Measurements from ENCODE around the gene MARF1. TPM values are rescaled to one million over a fixed set of nuclear protein-coding genes. Genes with fewer than 3 reads are reported as not detected.

MARF1 gene
- total RNA-seq, 1 experiment from 2014 or later: 59.4 TPM

GRCh38 chr16:15597822-15598647, 44.9 kb downstream of the MARF1 start:
- intact Hi-C loops (cut with micrococcal nuclease): no loop called here
- RAD21 ChIA-PET (ENCODE audit: low non-redundant PET in 1 of 2, low total read pairs in 2 of 2, uncharacterized antibody in 2 of 2, unreplicated experiment in 2 of 2): no interaction called here

GRCh38 chr16:15597135-15597534, 45.8 kb downstream of the MARF1 start:
- DNase-seq (ENCODE audit: low read depth, low spot score) (no peak), ATAC-seq (no peak)
- Histone ChIP-seq H3K4me1 (ENCODE audit: control insufficient read depth in 1 of 2, insufficient read depth in 2 of 2, low read length in 2 of 2) (peaks cover 14 to 32% of the 10 kb centered on the region in 2 experiments), H2AFZ (ENCODE audit: low read depth, low read length, poor library complexity, severe bottlenecking) (no peak overlapping the region), H3K27me3 (ENCODE audit: insufficient read depth, low read length) (no peaks in the 10 kb centered on the region), H3K27ac (ENCODE audit: low read depth, low read length) (no peak overlapping the region; the same call in 1 of the 2 replicates), H3K9ac (ENCODE audit: low read length) (no peak overlapping the region), H3K9me3 (ENCODE audit: control insufficient read depth in 1 of 2, insufficient read depth in 1 of 2, low read depth in 1 of 2, low read length in 2 of 2) (no peaks in the 10 kb centered on the region), H3K9me2 (ENCODE audit: insufficient read depth) (no peaks in the 10 kb centered on the region), H3K4me3 (replicated peaks in 1 of 2; ENCODE audit: low read depth in 1 of 2, low read length in 2 of 2) (no peak overlapping the region), H3K36me3 (ENCODE audit: control insufficient read depth in 1 of 2, insufficient read depth in 2 of 2, low read length in 2 of 2) (peaks cover 32 to 42% of the 10 kb centered on the region in 2 experiments; a peak in 3 of 4 replicates), H3K79me2 (ENCODE audit: insufficient read depth, low read length) (no peaks in the 10 kb centered on the region), H4K20me1 (ENCODE audit: insufficient read depth) (no peaks in the 10 kb centered on the region), H3K4me2 (ENCODE audit: low read length) (no peak overlapping the region)
- ChIA-PET POLR2A (interaction anchor here (1.2 kb wide), 1 partner anchor 47 kb away, joined by 3 read pairs; no protein-coding TSS in a partner anchor), CTCF (no interaction called here), RAD21 (ENCODE audit: low non-redundant PET in 1 of 2, low total read pairs in 2 of 2, uncharacterized antibody in 2 of 2, unreplicated experiment in 2 of 2) (no interaction called here)
- TF ChIP-seq REST (IDR thresholded peaks at IDR 0.05; ENCODE audit: low read depth): no peak
- intact Hi-C loops (cut with micrococcal nuclease): no loop called here
- BruUV-seq (replicated peaks): no TSS peak

More at GRCh38 chr16:15597822-15598647, 44.9 kb downstream of the MARF1 start:
- peak; percentile 30; the same call in 1 of the 2 replicates for ATAC-seq
- no peak overlapping the region for H3K9ac ChIP-seq (ENCODE audit: low read length)
- H3K9me2 ChIP-seq (ENCODE audit: insufficient read depth): no peaks in the 10 kb centered on the region
- TF ChIP-seq FOSL1 (IDR thresholded peaks at IDR 0.05; ENCODE audit: low read depth) (no peak), EZH2phosphoT487 (IDR thresholded peaks at IDR 0.05; ENCODE audit: borderline replicate concordance) (no peak), POLR2AphosphoS5 (IDR thresholded peaks at IDR 0.05; ENCODE audit: low read depth, low read length) (0 out of 2 replicates have a peak, but pooled peaks have one; percentile 24), SIN3A (IDR thresholded peaks at IDR 0.05; ENCODE audit: low read depth) (no peak), TCF7L2 (IDR thresholded peaks at IDR 0.05; ENCODE audit: borderline replicate concordance, extremely low read depth, insufficient read depth, insufficient read length) (no peak)
- CTCF ChIA-PET: no interaction called here
- H2AFZ ChIP-seq (ENCODE audit: low read depth, low read length, poor library complexity, severe bottlenecking): no peak overlapping the region
- BruUV-seq (replicated peaks): no TSS peak
- no peaks in the 10 kb centered on the region for H3K27me3 ChIP-seq (ENCODE audit: insufficient read depth, low read length)
- no peak overlapping the region for H3K4me2 ChIP-seq (ENCODE audit: low read length)
- POLR2A ChIA-PET: interaction anchor here (1.2 kb wide), 1 partner anchor 47 kb away, joined by 3 read pairs; no protein-coding TSS in a partner anchor
- H3K9me3 ChIP-seq (ENCODE audit: control insufficient read depth in 1 of 2, insufficient read depth in 1 of 2, low read depth in 1 of 2, low read length in 2 of 2): no peaks in the 10 kb centered on the region
- H3K36me3 ChIP-seq (ENCODE audit: control insufficient read depth in 1 of 2, insufficient read depth in 2 of 2, low read length in 2 of 2): peaks cover 39 to 45% of the 10 kb centered on the region in 2 experiments; a peak in 3 of 4 replicates
- H3K27ac ChIP-seq (ENCODE audit: low read depth, low read length): no peak overlapping the region; the same call in 1 of the 2 replicates
- peaks cover 5 to 23% of the 10 kb centered on the region in 2 experiments; a peak in 3 of 4 replicates for H3K4me1 ChIP-seq (ENCODE audit: control insufficient read depth in 1 of 2, insufficient read depth in 2 of 2, low read length in 2 of 2)
- no peak overlapping the region for H3K4me3 ChIP-seq (replicated peaks in 1 of 2; ENCODE audit: low read depth in 1 of 2, low read length in 2 of 2)
- H3K79me2 ChIP-seq (ENCODE audit: insufficient read depth, low read length): no peaks in the 10 kb centered on the region
- DNase-seq (ENCODE audit: low read depth, low spot score): no peak
- H4K20me1 ChIP-seq (ENCODE audit: insufficient read depth): no peaks in the 10 kb centered on the region

All from HCT116 (cell line).